HuH-7.5 (cell line): Measurements from ENCODE around the gene WFDC1.
A peak's percentile ranks its signal among the peaks of the same experiment; 100 is the strongest.

Source experiments
- DNase-seq: peaks from one replicate; pipeline ENCODE4 v3.0.0; 2011; ENCODE audit warnings: low spot score

WFDC1 gene

DNA sequence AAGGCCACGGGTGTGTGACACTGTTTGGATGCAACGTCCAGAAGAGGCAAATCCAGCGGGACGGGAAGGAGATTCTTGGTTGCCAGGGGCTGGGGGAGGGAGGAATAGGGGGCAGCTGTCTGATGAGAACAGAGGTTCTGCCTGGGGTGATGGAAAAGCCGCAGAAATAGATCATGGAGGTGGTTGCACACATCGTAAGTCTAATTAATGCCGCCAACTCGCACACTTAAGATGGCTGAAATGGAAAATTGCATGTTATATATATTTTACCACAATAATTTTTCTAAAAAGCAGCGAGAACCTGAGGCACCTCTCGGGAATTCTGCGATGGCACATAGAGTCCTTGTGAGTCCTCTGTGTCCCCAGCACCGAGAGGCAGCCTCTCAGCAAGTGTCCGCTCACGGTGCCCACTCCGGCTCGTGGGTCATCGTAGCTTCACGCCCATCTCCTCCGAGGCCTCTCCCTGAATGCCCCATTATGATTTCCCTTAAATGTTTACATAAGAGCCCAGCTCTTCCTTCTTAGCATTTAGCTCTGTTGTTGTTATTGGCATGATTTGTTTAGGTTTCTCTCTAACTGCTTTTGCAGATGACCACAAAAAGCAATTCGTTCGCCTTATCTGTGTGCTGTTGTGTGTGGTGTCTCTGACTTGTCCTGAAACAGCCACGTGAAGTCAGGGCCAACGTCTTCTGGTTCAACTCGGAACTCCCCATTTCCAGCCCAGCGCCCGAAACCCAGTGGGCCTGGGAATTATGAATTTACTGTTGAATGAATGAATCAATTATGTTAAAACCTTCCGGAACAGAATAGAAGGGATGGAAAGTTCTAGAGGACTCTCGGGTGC is 7.7 kb downstream of the WFDC1 start:
- DNase-seq, result no peak

DNA sequence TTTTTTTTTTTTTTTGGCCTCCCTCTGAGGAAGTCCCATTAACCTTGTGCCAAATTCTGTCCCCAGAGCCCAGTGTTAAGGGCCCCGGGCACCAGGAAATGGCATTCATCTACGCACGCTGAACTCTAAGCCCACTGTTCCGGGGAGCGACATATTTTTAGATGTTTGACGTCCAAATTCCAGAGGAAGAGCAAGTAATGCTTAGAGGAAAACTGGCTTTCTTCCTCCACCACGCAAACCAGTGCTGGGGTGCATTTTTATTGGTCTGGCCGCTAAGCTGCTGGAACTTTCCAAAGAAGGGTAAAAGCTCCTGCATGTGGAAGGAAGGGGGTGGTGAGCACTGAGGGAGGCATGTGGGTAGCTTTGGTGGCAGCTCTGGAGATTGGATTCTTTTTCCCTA is 8.3 kb downstream of the WFDC1 start:
- no peak for DNase-seq

DNA sequence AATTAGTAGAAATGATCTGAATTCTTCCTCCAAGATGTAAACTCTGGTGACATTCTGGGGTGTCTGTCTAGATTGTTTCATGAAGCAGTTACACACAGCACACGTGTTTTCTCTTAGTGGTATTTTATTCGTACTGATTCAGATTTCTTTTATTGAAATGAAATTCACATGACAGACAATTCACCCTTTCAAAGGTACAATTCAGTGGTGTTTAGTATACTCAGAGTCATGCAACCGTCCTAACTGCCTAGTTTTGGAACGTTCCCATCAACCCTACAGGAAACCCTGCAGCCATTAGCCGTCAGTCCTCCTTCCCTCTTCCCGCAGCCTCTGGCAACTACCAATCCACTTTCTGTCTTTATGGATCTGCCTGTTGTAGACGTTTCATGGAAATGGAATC is 8.8 kb downstream of the WFDC1 start:
- no peak for DNase-seq

DNA sequence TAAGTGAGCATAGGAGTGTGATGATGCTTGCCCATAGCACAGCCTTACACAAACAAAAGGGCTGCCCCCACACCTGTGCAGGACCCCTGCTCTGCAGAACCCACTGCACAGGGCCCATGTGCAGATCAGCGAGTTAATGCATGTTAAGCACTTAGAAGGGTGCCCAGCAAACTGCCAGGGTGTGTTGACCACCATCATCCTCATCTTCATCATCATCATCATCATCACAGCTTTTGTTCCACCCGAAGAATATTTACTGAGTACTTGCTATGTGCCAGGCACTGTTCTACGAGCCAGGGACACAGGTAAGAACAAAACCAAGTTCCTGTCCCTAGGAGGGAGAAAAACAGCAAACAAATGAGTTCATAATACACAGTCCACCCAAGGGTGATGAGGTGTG is 11.9 kb downstream of the WFDC1 start:
- no peak for DNase-seq

DNA sequence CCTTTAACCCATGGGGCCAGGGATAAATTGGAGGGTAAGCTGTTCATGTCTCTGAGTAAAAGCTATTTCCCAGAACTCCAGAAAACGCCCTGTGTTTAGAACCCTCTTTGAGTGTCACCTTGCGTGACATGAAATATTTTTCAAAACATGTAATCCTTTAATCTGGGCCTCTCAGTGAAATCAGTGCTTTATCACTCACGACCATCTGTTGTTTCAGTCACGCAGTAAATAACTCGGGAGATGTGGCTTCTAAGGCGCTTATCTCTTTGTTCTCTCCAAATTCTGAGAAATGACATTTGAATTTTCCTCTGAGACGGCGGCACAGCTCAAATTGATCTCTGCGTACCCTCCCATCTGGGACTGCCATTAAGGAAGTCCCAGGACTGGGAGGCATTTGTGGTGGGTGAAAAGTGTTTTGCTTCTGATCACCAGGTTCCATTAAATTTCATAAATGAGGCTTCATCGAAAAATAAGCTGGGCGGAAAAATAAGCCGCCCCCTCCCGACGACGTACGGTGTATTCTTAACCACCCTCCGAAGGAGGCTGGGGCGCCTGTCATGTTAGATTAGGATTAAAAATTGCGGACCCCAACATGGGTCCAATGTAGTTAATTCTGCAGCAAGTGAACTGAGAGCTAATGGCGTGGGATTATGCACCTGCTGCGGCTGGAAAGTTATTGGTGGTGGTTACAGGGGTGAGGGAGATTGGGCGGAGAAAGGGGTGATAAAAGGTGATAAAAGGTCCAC is 12.7 kb downstream of the WFDC1 start:
- no peak for DNase-seq

DNA sequence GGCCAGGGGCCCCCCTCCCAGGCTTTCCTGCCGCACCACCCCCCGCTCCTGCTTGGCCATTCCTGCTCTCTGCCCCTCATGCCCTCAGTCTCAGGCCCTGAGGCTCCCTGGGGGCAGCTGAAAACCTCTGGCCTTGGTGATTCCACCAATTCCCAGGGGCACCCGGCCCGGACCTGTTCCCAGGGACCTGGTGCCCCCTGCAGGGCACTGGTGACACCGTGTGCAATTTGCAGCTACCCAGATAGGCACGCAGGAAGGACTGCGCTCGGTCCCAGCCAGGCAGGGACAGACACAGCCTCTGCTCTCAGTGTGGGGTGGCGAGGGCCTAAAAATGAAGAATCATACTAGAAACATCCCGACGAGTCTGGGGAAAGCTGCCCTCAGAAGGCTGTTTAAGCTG is 13.4 kb downstream of the WFDC1 start:
- peak; percentile 54 for DNase-seq

DNA sequence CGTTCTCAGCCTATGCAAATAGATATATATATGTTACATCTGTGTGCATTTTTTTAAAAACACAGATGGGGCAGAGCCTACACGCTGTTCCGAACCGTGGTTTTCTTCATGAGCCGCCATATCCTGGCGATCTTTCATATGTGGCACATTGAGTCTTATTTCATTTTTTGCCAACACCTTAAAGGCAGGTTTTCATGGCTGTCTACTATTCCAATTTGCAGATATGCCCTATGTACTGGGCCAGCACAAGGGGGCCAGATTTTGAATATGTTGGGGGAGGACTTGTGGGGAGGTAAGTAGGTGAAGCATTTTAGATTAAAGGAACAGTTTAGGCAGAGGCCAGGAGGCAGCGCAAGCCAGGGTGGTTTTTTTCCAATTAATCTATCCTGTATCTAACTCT is 16.0 kb downstream of the WFDC1 start:
- no peak for DNase-seq

DNA sequence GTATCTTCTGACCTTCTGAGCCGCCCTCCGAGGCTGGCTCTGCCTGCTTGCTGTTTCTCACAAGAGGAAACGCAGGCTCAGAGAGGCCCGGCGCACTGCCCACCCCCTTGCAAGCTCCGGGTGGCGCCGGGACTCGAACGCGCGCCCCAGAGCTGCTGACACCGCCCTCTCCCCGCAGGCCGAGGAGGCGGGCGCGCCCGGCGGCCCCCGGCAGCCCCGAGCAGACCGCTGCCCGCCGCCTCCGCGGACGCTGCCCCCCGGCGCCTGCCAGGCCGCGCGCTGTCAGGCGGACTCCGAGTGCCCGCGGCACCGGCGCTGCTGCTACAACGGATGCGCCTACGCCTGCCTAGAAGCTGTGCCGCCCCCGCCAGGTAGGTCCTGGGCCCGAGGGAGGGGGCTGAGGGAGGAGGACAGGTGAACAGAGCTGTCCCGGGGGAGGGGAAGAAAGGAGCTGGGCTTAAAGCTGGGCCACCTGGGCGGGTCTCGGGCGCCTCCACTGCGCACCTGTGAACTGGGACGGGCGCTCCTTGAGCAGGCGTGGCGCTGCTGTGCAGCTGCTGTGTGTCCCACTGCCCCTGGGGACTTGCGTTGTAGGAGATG is 18.2 kb downstream of the WFDC1 start:
- no peak for DNase-seq

DNA sequence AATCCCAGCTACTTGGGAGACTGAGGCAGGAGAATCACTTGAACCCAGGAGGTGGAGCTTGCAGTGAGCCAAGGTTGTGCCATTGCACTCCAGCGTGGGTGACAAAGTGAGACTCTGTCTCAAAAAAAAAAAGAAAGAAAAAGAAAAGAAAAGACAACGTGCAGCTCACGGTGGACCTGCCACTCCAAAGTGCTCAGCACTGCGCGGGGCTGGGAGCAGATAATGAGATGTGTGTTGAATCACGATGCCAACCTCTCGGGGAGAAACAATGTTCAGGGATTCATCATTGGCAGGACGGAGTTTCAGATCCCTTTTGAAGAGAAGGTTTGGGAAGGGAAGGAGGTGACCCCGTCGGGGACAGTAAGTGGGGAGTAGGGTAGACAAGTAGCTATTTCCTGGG is 19.2 kb downstream of the WFDC1 start:
- no peak for DNase-seq

DNA sequence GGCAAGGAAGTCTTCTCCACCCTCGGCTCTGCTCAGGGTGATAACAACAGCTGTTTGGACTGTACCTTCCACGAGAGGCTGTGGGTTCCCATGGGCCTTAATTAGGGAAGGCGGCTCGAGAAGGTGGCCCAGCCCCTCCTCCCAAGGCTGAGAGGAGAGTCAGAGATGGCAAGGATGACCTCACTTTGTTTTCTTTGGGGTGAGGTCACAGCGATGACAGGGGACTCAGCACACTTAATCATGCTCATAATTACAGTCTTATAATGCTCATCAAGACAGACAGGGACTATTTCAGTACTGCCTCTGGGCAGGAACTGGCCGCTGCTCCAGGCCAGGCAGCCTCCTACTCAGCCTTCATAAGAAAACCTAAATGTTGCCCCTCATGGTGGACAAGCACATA is 19.7 kb downstream of the WFDC1 start:
- no peak for DNase-seq

DNA sequence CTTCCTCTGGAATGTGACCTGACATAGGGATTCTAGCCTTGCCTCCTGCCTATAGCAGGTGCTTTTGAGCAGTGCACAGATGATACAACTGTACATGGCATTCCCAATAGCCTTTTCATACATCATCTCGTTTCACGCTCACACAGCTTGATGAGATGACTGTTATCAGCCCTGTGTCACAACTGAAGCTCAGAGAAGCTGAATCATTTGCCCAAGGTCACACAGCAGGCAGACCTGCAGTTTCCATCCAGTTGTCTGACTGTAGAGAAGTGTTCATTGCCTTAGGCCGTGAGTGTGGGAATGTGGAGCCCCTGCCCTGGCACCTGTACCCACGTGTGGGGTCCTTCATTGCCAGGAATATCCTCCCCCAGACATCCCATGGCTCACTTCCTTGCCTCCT is 20.1 kb downstream of the WFDC1 start:
- DNase-seq, result no peak

DNA sequence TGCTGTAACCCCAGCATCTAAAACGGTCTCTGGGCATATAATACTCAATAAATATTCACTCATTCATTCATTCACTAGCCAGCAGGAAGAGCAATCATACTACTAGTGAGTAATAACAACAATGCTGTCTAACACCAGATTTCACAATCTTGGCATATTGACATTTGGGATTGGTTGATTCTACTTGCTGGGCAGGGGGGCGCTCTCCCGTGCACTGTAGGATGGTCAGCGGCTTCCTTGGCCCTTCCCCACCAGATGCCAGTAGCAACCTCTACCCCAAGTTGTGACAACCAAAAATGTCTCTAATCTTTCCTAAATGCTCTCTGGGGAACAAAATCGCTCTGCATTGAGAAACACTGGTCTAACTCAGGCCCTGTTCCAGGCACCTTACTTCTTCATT is 20.7 kb downstream of the WFDC1 start:
- no peak for DNase-seq

DNA sequence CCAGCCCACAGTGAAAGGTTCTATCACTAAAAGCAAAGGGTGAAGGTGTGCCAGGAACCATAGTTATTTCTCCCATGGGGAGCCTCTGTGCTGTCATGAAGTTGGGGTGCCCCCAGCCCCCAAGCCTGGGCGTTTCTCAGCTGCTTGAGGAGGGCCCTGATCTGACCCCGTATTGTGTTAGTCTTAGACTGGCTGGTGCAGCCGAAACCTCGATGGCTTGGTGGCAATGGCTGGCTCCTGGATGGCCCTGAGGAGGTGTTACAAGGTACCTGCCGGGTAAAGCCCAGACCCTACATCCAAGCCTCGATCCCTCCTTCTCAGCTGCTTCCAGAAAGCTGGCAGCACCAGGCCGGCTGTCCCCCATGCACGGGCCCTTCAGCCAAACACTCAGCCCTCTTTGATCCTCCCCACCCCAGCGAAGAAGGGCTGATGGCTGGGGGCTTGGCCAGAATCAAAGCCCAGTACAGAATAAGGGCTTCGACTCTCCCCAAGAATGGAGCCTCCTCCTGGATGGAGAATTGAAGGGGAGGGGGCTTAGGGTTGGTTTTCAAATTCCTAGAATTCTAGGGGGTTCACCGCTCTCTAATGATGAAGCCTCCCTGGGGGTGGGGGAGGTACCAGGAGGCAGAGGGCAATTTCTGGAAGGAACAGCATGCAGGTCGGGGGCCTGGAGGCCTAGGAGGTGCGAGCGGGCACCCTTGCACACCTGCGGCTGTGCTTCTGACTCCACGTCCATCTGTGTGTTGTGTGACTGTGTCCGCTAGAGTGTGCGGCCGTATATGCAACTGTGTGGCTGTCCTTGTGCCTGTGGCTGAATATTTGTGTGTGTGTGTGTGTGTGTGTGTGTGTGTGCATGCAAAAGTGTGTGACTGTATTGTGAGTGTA is 23.7 kb downstream of the WFDC1 start:
- no peak for DNase-seq

DNA sequence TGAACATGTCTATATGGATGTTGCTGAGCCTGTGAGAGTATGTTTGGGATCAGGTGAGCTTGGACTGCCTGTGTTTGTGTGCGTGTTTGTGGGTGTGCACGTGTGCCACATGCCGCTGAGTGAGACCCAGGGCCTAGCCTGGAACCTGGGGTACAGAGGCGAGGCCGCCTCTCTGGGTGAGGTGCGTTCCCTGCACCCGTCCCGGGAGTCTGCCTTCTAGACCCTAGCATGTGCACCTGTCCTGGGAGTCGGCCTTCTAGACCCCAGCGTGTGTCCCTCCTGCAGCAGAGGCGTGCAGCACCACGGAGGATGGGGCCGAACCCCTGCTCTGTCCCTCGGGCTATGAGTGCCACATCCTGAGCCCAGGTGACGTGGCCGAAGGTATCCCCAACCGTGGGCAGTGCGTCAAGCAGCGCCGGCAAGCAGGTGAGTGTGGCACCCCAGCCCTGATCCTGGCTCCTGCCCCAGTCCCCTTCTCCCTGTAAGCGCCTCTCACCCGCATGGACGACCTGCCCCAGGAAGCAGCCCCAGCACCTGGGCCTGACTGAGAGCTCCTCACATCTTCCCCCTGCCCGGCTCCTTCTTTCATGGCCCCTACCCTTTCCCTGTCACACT is 24.6 kb downstream of the WFDC1 start:
- DNase-seq, result no peak

DNA sequence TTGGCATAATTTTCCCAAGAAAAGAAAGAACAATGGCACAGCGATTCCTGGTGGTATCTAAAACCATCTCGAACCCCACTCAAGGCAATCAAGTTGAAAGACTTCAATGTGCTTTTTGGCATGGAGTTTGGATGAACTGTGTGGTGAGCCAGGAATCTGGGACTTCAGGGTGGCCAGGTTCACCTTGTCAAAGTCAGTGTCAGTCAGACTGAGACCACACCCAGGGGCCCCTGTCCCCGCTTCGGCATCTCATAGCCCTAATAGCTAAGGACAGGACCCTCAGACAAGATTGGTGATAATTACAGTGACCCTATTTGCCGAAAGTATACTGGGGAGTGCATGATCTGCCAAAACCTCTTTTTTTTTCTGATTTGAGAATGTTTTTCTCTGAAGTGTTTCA is 25.8 kb downstream of the WFDC1 start:
- DNase-seq, result no peak

DNA sequence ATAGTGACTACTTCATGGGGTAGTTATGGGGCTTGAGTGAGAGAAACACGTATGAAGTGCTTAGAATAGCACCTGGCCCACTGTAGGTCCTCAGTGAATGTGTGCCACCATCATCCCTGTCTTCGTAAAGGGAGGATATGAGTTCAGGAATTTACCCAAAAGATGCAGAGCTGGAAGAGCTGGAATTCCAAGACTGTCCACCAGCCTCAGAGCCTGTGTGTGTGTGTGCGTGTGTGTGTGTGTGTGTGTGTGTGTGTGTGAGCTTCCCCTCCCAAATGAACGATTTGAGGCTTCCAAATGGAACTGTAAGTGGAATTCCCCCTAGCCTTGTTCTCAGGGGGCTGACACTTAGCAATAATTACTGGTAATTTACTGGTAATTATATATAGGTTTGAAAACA is 27.3 kb downstream of the WFDC1 start:
- no peak for DNase-seq

DNA sequence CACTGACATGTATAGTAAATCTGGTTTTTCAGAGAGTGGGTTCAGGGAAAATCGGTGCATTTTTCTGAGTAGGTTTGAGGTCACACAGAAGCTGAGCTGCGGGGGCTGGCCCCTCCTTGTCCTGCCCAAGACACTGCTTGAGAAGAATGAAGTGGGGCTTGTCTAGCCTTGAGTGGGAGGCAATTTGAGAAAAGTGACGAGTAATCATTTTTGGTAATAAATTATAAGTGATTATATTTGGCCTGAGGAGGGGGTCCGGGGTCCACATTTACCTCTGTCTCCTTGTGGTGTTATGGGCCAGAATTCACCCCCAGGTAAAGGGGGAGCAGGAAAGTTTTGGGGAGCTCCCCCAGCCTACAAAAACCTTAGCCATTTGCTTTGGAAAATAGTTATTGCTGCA is 28.1 kb downstream of the WFDC1 start:
- no peak for DNase-seq

DNA sequence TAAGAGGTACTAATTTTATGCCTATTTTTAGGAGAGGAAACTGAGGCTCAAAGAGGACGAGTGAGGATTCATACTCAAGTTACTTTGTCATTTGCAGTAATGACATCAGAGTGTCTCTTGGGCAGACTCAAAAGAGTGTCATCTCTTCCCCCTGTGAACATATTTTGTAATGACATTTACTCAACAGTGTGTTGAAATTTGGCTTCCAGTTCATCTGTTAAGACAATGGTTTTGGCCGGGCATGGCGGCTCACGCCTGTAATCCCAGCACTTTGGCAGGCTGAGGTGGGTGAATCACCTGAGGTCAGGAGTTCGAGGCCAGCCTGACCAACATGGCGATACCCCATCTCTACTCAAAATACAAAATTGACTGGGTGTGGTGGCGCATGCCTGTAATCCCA is 28.9 kb downstream of the WFDC1 start:
- no peak for DNase-seq

DNA sequence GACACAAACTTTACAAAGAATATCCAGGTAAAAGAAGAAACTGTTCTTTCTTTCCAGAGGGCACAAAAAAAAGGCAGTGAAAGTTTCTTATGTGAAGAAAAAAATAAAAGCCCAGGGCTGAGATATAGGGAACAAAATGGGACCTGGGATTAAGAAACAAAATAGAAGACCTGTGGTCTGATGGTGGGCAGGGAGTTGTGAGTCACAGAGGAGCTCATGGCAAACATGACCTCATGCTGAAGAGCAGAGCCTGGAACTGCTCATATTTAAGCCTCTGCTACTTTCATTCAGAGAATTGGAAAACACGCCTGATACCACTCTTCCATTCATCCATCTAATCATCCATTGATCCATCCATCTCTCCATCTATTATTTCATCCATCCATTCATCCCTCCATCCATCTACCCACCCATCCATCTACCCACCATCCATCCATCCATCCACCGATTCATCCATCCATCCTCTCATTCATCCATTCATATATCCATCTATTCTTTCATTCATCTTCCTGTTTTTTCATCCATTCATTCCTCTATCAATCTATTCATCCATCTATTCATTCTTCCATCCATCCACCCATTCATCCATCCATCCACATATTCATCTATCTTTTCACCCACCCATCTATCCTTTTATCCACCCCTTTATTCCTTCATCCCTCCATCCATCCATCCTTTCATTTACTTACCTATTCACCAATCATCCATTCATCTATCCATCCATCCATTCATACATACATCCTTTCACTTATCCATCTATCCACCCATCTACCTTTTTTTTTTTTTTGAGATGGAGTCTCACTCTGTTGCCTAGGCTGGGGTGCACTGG is 30.0 kb downstream of the WFDC1 start:
- DNase-seq, result no peak

DNA sequence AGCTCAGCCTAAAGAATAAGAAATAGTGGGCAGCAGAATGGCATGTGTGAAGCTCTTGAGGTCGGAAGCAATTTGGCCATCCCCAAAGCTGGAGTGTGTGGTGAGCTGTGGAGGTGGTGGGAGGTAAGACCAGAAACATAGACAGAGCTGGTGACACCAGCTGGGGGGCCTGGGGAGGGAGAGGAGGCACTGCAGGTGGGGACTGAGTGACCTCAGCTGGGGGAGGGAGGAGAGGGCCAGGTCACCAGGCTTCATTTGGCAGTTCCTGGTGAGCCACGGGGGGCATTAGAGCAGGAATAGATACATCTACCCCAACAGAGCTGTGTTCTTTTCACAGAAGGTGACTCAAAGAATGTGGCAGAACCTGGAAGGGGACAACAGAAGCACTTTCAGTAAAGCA is 31.9 kb downstream of the WFDC1 start:
- no peak for DNase-seq

DNA sequence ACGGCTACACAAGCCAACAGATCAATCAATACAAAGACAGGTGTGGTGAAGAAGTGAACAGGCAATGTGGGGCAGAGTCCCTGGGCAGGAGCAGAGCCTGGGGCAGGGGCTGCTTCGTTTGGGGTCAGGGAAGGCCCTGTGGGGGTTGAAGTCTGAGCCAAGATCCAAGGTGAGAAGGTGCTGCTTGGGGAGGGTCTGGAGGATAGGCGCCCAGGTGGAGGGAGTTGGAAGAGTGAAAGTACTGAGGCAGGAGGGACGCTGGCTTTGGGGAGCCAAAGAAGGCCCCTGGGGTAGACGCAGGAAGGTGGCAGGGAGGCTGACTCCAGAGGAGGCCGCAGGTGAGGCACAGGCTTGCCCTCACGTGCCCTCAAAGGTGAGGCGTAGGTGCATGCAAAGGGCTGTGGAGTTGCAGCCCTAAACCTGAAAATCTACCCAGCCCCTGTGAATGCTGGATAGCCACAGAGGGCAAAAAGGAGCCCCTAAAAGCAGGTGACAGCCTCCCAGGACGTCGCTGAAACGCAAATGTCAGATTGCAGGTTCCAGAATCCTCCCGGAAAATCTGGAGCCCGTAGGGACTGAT is 33.3 kb downstream of the WFDC1 start:
- DNase-seq, result no peak
